A549 treated with ZK216348 at 1 μM for 4 hours (cell line): ENCODE results near the gene CORT. TPM values are rescaled to one million over a fixed set of nuclear protein-coding genes. Genes with fewer than 3 reads are reported as not detected.

ENCODE experiments used
- total RNA-seq: library from RNA; stranded (reverse); fragments of 200-300 nt; extraction: Qiagen RNA extraction; gene quantifications from 5 replicates; pipeline ENCODE4 v1.2.3, GENCODE V29; 2022; ENCODE audit warnings: low read depth

The CORT gene
- 0.25 to 0.28 TPM in 2 of 5 replicates, not detected in the others for total RNA-seq

GRCh38 chr1:10449751-10450150 lies at the start of gene CORT:
Gene CORT (plus strand): TSS chr1:10450031. CDS start chr1:10450224, 193 bp downstream.

GRCh38 chr1:10430216-10431069 lies 19.4 kb upstream of the CORT start, which contains the start of gene CENPS:
Gene CENPS (plus strand): TSS chr1:10430433. CDS start chr1:10430518, 85 bp downstream.

GRCh38 chr1:10472220-10473144 lies 22.7 kb downstream of the CORT start, which contains the start of gene DFFA:
Gene DFFA (minus strand): TSS chr1:10472529. CDS start chr1:10472458, 71 bp downstream.

GRCh38 chr1:10474613-10475507 lies 25.0 kb downstream of the CORT start, which contains the start of gene PEX14:
Gene PEX14 (plus strand): TSS chr1:10474950. CDS start chr1:10474967, 17 bp downstream.

Other genes starting within 250 kb of the CORT start
- gene KIF1B, start 239.5 kb upstream of the CORT start, total RNA-seq: 8.8 to 15.9 TPM (median 13.1 TPM) in 5 replicates
- 1,113 to 1,205 TPM (median 1,146 TPM) in 5 replicates for gene PGD, start 51.0 kb upstream of the CORT start, total RNA-seq
- gene CENPS, start 19.6 kb upstream of the CORT start, total RNA-seq: 25.4 to 36.8 TPM (median 29.0 TPM) in 5 replicates
- 16.2 to 27.0 TPM (median 26.4 TPM) in 5 replicates for gene DFFA, start 22.5 kb downstream of the CORT start, total RNA-seq
- 9.8 to 19.4 TPM (median 15.5 TPM) in 5 replicates for gene PEX14, start 24.9 kb downstream of the CORT start, total RNA-seq